K562 (cell line): Measurements from ENCODE around the gene DAB1. TPM values are rescaled to one million over a fixed set of nuclear protein-coding genes. Genes with fewer than 3 reads are reported as not detected.

ENCODE experiments used
- polyA plus RNA-seq, 8 experiments: library from polyadenylated mRNA; depleted of rRNA in 4 of 8; stranded (reverse) in 5 of 8; unstranded in 3 of 8; fragments of >200 nt; fragmentation: Nextera tagmentation in 2 of 8; fragmentation: Illumina TruSeq in 1 of 8; extraction: Ambion mirVana in 2 of 8; extraction: Trizol in 1 of 8; gene quantifications; 2 replicates each; pipeline versions ENCODE4 v1.2.1 to v1.2.3, GENCODE V29; 2011 to 2014; ENCODE audit warnings: inconsistent platforms in 1 of 8, missing spikeins in 1 of 8
- total RNA-seq, 7 experiments: library from RNA; depleted of rRNA in 6 of 7; stranded (reverse); fragments of >200 nt in 6 of 7; fragmentation: Illumina TruSeq in 2 of 7; extraction: Trizol in 2 of 7; gene quantifications; 2 replicates each; pipeline versions ENCODE4 v1.2.1 to v1.2.3, GENCODE V29; 2011 to 2021; ENCODE audit warnings: low replicate concordance in 1 of 7
- TF ChIP-seq, protein P1 (sequence below), 2 experiments: fragments of 450-650 bp in 1 of 2; sonication (generic) in 1 of 2; formaldehyde crosslinking in 1 of 2; IDR thresholded peaks; 2 replicates each; pipeline versions ENCODE4 v1.7.1 to v1.9.0; 2016 to 2022; ENCODE audit warnings: inconsistent platforms in 1 of 2, mild to moderate bottlenecking in 1 of 2, missing genetic modification reagents in 1 of 2

Gene DAB1
- total and polyA plus RNA-seq, 9 of the 15 experiments (the other 6 are each of a cell fraction or from before 2014, with no cell fraction given) = not detected

DNA sequence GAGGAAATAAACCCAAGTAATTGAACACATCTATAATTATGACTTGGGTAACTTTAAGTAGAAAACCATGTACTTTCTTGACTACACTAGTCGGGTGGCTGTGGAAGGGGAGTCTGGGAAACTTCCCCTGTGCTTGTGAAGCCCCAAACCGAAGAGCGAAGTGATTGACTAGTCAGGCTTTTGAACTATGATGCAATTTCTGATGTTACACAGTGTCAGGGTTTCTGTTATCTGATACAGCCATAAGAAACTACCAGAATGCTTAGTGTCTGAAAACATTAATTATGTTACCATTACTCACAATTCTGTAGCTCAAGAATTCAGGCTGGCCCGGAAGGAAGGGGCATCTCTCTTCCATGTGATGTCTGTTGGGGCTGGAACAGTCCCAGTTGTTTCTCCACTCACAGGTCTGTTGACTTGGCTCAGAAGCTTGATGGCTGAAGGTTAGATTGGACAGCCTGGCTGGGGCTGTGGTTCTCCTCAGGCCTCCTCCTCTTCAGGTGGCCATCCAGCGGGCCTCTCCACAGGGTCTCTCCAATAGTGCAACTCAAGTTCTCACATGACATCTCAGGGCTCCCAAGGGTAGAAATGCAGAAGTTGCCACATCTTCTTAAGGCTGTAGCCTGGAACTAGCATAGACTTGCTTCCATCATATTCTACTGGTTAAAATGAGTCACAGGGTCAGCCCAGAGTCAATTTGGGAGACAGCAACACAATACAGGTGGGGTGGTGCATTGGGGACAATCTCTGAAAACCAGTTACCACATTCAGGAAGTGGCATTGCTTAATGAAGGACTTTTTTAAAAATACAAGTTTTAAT lies 449.7 kb downstream of the DAB1 start (continued):
- TF ChIP-seq, protein P1, sequence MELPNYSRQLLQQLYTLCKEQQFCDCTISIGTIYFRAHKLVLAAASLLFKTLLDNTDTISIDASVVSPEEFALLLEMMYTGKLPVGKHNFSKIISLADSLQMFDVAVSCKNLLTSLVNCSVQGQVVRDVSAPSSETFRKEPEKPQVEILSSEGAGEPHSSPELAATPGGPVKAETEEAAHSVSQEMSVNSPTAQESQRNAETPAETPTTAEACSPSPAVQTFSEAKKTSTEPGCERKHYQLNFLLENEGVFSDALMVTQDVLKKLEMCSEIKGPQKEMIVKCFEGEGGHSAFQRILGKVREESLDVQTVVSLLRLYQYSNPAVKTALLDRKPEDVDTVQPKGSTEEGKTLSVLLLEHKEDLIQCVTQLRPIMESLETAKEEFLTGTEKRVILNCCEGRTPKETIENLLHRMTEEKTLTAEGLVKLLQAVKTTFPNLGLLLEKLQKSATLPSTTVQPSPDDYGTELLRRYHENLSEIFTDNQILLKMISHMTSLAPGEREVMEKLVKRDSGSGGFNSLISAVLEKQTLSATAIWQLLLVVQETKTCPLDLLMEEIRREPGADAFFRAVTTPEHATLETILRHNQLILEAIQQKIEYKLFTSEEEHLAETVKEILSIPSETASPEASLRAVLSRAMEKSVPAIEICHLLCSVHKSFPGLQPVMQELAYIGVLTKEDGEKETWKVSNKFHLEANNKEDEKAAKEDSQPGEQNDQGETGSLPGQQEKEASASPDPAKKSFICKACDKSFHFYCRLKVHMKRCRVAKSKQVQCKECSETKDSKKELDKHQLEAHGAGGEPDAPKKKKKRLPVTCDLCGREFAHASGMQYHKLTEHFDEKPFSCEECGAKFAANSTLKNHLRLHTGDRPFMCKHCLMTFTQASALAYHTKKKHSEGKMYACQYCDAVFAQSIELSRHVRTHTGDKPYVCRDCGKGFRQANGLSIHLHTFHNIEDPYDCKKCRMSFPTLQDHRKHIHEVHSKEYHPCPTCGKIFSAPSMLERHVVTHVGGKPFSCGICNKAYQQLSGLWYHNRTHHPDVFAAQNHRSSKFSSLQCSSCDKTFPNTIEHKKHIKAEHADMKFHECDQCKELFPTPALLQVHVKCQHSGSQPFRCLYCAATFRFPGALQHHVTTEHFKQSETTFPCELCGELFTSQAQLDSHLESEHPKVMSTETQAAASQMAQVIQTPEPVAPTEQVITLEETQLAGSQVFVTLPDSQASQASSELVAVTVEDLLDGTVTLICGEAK (IDR thresholded peaks at IDR 0.05) = no peak
- TF ChIP-seq, protein P1 (CRISPR knock-in tag; IDR thresholded peaks at IDR 0.05) = no peak
- TF ChIP-seq, all 486 proteins: peak for 3
